Endothelial cell (in vitro differentiated cells): ENCODE data around the gene EHMT1. TPM values are rescaled to one million over a fixed set of nuclear protein-coding genes. Genes with fewer than 3 reads are reported as not detected.

Source experiments
- DNase-seq: peaks from one replicate; pipeline ENCODE4 v3.0.0; 2021; ENCODE audit warnings: low spot score
- H3K27ac Mint-ChIP-seq: one replicate; pipeline ENCODE4 v1.8.0; 2021; ENCODE audit warnings: mixed read lengths, inconsistent platforms; ENCODE audit not compliant: unreplicated experiment
- H3K27me3 Mint-ChIP-seq: one replicate; pipeline ENCODE4 v1.8.0; 2021; ENCODE audit warnings: mild to moderate bottlenecking, moderate library complexity, mixed read lengths, inconsistent platforms; ENCODE audit not compliant: unreplicated experiment
- H3K36me3 Mint-ChIP-seq: one replicate; pipeline ENCODE4 v1.8.0; 2021; ENCODE audit warnings: mild to moderate bottlenecking, low read depth, mixed read lengths, inconsistent platforms; ENCODE audit not compliant: unreplicated experiment
- H3K4me1 Mint-ChIP-seq: one replicate; pipeline ENCODE4 v1.8.0; 2021; ENCODE audit warnings: mild to moderate bottlenecking, mixed read lengths, inconsistent platforms; ENCODE audit not compliant: unreplicated experiment
- H3K4me3 Mint-ChIP-seq: one replicate; pipeline ENCODE4 v1.8.0; 2021; ENCODE audit warnings: mild to moderate bottlenecking, mixed read lengths, inconsistent platforms; ENCODE audit not compliant: unreplicated experiment
- H3K9me3 Mint-ChIP-seq: one replicate; pipeline ENCODE4 v1.8.0; 2021; ENCODE audit warnings: mixed read lengths, inconsistent platforms; ENCODE audit not compliant: unreplicated experiment
- CTCF ChIP-seq: fragments of 200-600 bp; sonication (generic); IDR thresholded peaks from one replicate; pipeline ENCODE4 v1.5.0; 2021; ENCODE audit warnings: antibody characterized with exemption; ENCODE audit not compliant: unreplicated experiment
- total RNA-seq: library from RNA; stranded (reverse); fragmentation: NEBNext Ultra II Directional; extraction: Animal tissue kit (Norgen Biotek cat#: 25700); gene quantifications from one replicate; pipeline ENCODE4 v1.2.1, GENCODE V29; 2021; ENCODE audit not compliant: unreplicated experiment

EHMT1 gene
- total RNA-seq, 1 donor from 2014 or later, result 120 TPM

- peaks cover 9% of the 10 kb centered on the region for H3K27me3 Mint-ChIP-seq
- H3K27ac Mint-ChIP-seq, result no peak overlapping the region
- TF ChIP-seq CTCF, result no peak
- no peaks in the 10 kb centered on the region for H3K4me1 Mint-ChIP-seq
- DNase-seq, result no peak
- H3K4me3 Mint-ChIP-seq, result no peak overlapping the region
- H3K9me3 Mint-ChIP-seq, result no peaks in the 10 kb centered on the region
- H3K36me3 Mint-ChIP-seq, result peaks cover 20% of the 10 kb centered on the region
Measured at GRCh38 chr9:137832830-137833590, 214.2 kb downstream of the EHMT1 start.

- Mint-ChIP-seq H3K27me3 (peaks cover 14% of the 10 kb centered on the region), H3K4me1 (no peaks in the 10 kb centered on the region), H3K36me3 (peaks cover 24% of the 10 kb centered on the region), H3K27ac (no peak overlapping the region), H3K4me3 (no peak overlapping the region), H3K9me3 (no peaks in the 10 kb centered on the region)
- no peak for DNase-seq
- TF ChIP-seq CTCF, result no peak
Measured at GRCh38 chr9:137833721-137834613, 215.2 kb downstream of the EHMT1 start.

DNA sequence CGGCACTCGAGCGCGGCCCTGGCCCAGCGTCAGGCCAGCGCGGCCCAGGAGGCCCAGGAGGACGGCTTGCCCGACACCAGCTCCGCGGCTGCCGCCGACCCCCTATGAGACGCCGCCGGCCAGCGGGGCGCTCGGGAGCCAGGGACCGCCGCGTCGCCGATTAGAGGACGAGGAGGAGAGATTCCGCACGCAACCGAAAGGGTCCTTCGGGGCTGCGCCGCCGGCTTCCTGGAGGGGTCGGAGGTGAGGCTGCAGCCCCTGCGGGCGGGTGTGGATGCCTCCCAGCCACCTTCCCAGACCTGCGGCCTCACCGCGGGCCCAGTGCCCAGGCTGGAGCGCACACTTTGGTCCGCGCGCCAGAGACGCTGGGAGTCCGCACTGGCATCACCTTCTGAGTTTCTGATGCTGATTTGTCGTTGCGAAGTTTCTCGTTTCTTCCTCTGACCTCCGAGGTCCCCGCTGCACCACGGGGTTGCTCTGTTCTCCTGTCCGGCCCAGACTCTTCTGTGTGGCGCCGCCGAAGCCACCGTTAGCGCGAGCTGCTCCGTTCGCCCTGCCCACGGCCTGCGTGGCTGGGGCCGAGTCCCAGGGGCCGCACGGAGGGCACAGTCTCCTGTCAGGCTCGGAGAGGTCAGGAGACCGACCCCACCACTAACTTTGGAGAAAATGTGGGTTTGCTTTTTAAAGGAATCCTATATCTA is 216.2 kb downstream of the EHMT1 start:
- no peaks in the 10 kb centered on the region for H3K9me3 Mint-ChIP-seq
- no peak for TF ChIP-seq CTCF
- no peak for DNase-seq
- H3K36me3 Mint-ChIP-seq, result peaks cover 17% of the 10 kb centered on the region
- H3K4me3 Mint-ChIP-seq, result peak overlapping the region; percentile 25
- peaks cover 16% of the 10 kb centered on the region for H3K27me3 Mint-ChIP-seq
- H3K4me1 Mint-ChIP-seq, result no peaks in the 10 kb centered on the region
- no peak overlapping the region for H3K27ac Mint-ChIP-seq

DNA sequence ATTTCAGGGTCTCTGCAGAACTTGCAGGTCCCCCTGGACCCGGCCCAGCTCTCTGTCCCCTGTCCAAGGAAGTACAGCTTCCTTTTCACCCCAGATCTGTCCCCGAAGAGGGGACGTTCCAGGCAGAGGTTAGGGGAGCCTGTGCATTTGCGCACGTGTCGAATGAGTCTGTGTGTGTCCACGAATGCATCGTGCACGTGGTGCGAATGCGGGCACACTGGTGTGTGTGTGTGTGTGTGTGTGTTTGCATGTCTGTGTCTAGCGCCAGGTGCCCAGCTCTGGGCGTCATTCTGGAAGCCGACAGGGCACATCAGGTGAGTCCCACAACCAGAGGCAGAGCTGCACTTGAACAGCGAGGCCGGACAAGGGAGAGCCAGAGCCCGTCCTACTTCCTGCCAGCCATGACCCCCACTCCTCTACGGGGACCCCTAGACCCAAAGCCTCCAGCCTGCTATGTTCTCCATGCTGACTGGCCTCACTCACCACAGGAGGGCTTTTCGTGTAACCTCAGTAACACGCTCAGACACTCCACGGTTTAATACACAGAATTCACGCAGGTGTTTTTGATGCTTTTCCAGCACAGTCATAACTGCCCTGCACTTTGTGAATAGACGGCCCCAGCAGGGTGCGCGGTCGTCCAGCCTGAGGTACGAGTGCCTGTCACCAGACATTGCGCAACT is 217.5 kb downstream of the EHMT1 start:
- no peaks in the 10 kb centered on the region for H3K9me3 Mint-ChIP-seq
- H3K4me1 Mint-ChIP-seq, result no peaks in the 10 kb centered on the region
- peaks cover 16% of the 10 kb centered on the region for H3K36me3 Mint-ChIP-seq

More for the DNA sequence above, 217.5 kb downstream of the EHMT1 start:
- DNase-seq, result no peak
- Mint-ChIP-seq H3K27ac (no peak overlapping the region), H3K4me3 (no peak overlapping the region), H3K27me3 (peaks cover 16% of the 10 kb centered on the region)
- TF ChIP-seq CTCF, result no peak
